Prostate gland (tissue), 2 donors: ENCODE data around the gene HTR4. TPM values are rescaled to one million over a fixed set of nuclear protein-coding genes. Genes with fewer than 3 reads are reported as not detected.

Experiments
- DNase-seq: peaks from one replicate; pipeline ENCODE4 v3.0.0-alpha.2; 2019; ENCODE audit warnings: low spot score
- H3K27ac ChIP-seq, 2 donors: fragments of 200-600 bp; sonication (generic); 2 replicates each; pipeline ENCODE4 v1.5.1; 2017 to 2019
- H3K27me3 ChIP-seq: fragments of 200-600 bp; sonication (generic); replicated peaks from 2 replicates; pipeline ENCODE4 v1.5.1; 2019; ENCODE audit not compliant: insufficient read depth
- H3K36me3 ChIP-seq, 2 donors: fragments of 200-600 bp; sonication (generic); 1 replicate in 1 of 2; 2 replicates in 1 of 2; pipeline versions ENCODE4 v1.5.1 to v1.8.1; 2017 to 2019
- H3K4me1 ChIP-seq: fragments of 200-600 bp; sonication (generic); replicated peaks from 2 replicates; pipeline ENCODE4 v1.5.1; 2019
- H3K4me3 ChIP-seq, 2 donors: fragments of 200-600 bp; sonication (generic); 2 replicates each; pipeline ENCODE4 v1.5.1; 2017 to 2019
- H3K9me3 ChIP-seq: fragments of 200-600 bp; sonication (generic); 2 replicates; pipeline ENCODE4 v1.5.1; 2017
- CTCF ChIP-seq, 4 experiments: fragments of 200-600 bp in 2 of 4; fragments of 450-650 bp in 2 of 4; sonication (generic) in 2 of 4; IDR thresholded peaks; 1 replicate in 3 of 4; 2 replicates in 1 of 4; pipeline ENCODE4 v1.5.1; 2016 to 2019; ENCODE audit warnings: antibody characterized with exemption in 4 of 4, mild to moderate bottlenecking in 2 of 4, moderate library complexity in 2 of 4
- POLR2A ChIP-seq: fragments of 450-650 bp; IDR thresholded peaks from one replicate; pipeline ENCODE4 v1.6.1; 2016; ENCODE audit warnings: antibody characterized with exemption, mild to moderate bottlenecking
- POLR2AphosphoS5 ChIP-seq: sonication (generic); formaldehyde crosslinking; IDR thresholded peaks from one replicate; pipeline ENCODE4 v1.6.1; 2017; ENCODE audit warnings: antibody characterized with exemption
- WGBS: methylation state at CpG from one replicate; pipeline ENCODE4 v1.1.5; 2018; 5-methylcytosine and 5-hydroxymethylcytosine counted together
- intact Hi-C: fragments of 100-400 bp; cut with DNase I; formaldehyde crosslinking; loops from one replicate; pipeline ENCODE4 v1.14.2; 2022
- total RNA-seq, 2 donors: library from RNA; depleted of rRNA; stranded (reverse); fragments of >200 nt; gene quantifications; one replicate each; pipeline ENCODE4 v1.1.0, GENCODE V29; 2016

Gene HTR4
- total RNA-seq, 2 donors from 2014 or later = 2.1 TPM; not detected in 1

DNA sequence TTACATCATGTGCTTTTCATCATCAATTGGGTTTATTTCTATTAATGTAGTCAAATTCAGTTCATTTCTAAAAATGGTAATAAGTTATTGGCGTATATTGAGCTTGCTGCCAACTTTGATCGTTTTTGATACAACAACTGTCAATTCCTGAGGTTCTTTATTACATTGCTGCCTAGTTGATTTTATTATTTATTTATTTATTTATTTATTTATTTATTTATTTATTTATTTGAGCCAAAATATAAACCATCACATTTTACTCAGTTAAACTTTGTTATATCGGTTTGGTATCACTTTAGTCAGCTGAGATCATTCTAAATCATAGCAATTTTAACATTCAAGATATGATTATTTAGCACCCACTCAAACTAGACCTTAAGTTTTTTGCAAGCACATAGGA is 170.6 kb downstream of the HTR4 start:
- intact Hi-C loops = no loop called here
- H3K27me3 ChIP-seq = no peaks in the 10 kb centered on the region
- 97% methylated on average over 3 of the region's 3 CpGs for WGBS
- no peak overlapping the region for H3K27ac ChIP-seq
- no peaks in the 10 kb centered on the region for H3K9me3 ChIP-seq
- H3K4me1 ChIP-seq = no peaks in the 10 kb centered on the region
- DNase-seq = no peak
- no peak overlapping the region for H3K4me3 ChIP-seq
- TF ChIP-seq CTCF (IDR thresholded peaks at IDR 0.05) = no peak
- TF ChIP-seq POLR2A = no peak
- no peak for TF ChIP-seq POLR2AphosphoS5
- H3K36me3 ChIP-seq = no peaks in the 10 kb centered on the region

- intact Hi-C loops = no loop called here
- Histone ChIP-seq H3K27me3 (no peaks in the 10 kb centered on the region), H3K9me3 (no peaks in the 10 kb centered on the region), H3K4me1 (no peaks in the 10 kb centered on the region), H3K36me3 (no peaks in the 10 kb centered on the region), H3K27ac (no peak overlapping the region), H3K4me3 (no peak overlapping the region)
- 63% methylated on average over 22 of the region's 22 CpGs for WGBS
- TF ChIP-seq CTCF (IDR thresholded peaks at IDR 0.05) (peak in 3 of 4 experiments; percentile 34 to 45 (median 41)), POLR2A (no peak)
- DNase-seq = no peak
Observed at GRCh38 chr5:148482697-148483462, 171.4 kb downstream of the HTR4 start.

DNA sequence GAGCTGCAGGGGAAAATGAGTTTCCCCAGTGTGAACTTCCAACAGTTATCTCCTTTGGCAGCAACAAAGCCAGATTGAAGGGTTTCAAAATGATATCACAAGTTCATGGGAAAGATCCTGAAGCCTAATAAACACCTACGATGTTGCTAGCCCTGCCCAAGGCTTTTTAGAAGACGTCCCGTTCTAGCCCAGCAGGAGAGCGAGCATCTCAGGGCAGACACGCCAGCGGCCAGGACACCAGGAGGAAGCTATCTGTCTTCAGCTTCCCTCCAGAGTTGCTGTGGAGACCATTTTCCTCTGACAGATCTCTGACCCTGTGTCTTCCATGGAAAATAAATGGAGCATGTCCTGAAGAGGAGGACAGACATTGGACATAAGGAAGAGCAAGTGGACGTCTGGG is 172.1 kb downstream of the HTR4 start:
- no peaks in the 10 kb centered on the region for H3K4me1 ChIP-seq
- no peaks in the 10 kb centered on the region for H3K36me3 ChIP-seq
- no peaks in the 10 kb centered on the region for H3K27me3 ChIP-seq
- intact Hi-C loops = no loop called here
- no peaks in the 10 kb centered on the region for H3K9me3 ChIP-seq
- 69% methylated on average over 7 of the region's 7 CpGs for WGBS
- H3K4me3 ChIP-seq = no peak overlapping the region
- no peak for DNase-seq
- TF ChIP-seq POLR2A (no peak), POLR2AphosphoS5 (no peak), CTCF (IDR thresholded peaks at IDR 0.05) (no peak)
- H3K27ac ChIP-seq = no peak overlapping the region

GRCh38 chr5:148477429-148477828 is 176.9 kb downstream of the HTR4 start:
- Histone ChIP-seq H3K4me1 (no peaks in the 10 kb centered on the region), H3K36me3 (no peaks in the 10 kb centered on the region), H3K9me3 (no peaks in the 10 kb centered on the region), H3K27me3 (no peaks in the 10 kb centered on the region), H3K4me3 (no peak overlapping the region), H3K27ac (no peak overlapping the region)
- DNase-seq = no peak
- TF ChIP-seq CTCF (IDR thresholded peaks at IDR 0.05) = no peak
- no peak for TF ChIP-seq POLR2A
- no peak for TF ChIP-seq POLR2AphosphoS5
- WGBS = 50% methylated on average over 3 of the region's 3 CpGs
- intact Hi-C loops = no loop called here

- Histone ChIP-seq H3K9me3 (no peaks in the 10 kb centered on the region), H3K4me1 (no peaks in the 10 kb centered on the region), H3K27me3 (no peaks in the 10 kb centered on the region), H3K4me3 (no peak overlapping the region), H3K36me3 (no peaks in the 10 kb centered on the region), H3K27ac (no peak overlapping the region)
- intact Hi-C loops = no loop called here
- TF ChIP-seq POLR2AphosphoS5 = no peak
- TF ChIP-seq POLR2A = no peak
- no peak for TF ChIP-seq CTCF (IDR thresholded peaks at IDR 0.05)
- no peak for DNase-seq
- WGBS = 71% methylated on average over 3 of the region's 3 CpGs
Observed at GRCh38 chr5:148476302-148476701, 178.0 kb downstream of the HTR4 start.
